ENCODE data around the gene PDE7B. TPM values are rescaled to one million over a fixed set of nuclear protein-coding genes. Genes with fewer than 3 reads are reported as not detected.

The PDE7B gene
- total and polyA plus RNA-seq, 10 donors: 0.54 to 4.6 (median 1.5) TPM

GRCh38 chr6:136052031-136052430 is 200.5 kb downstream of the PDE7B start:
- DNase-seq: no peak
- H3K27ac ChIP-seq: peak overlapping the region in 1 of 8 donors; percentile 59
- H3K9me3 ChIP-seq: no peaks in the 10 kb centered on the region
- peaks cover 0 to 13% (median 7%) of the 10 kb centered on the region in 6 donors for H3K4me1 ChIP-seq
- TF ChIP-seq POLR2AphosphoS5 (IDR thresholded peaks at IDR 0.05) (no peak), POLR2A (IDR thresholded peaks at IDR 0.05) (no peak), CTCF (IDR thresholded peaks at IDR 0.05 in 8 of 11, conservative IDR thresholded peaks at IDR 0.05 in 3 of 11) (no peak)
- intact Hi-C loops (cut with DNase I; ENCODE audit: low total_unique reads): no loop called here
- no peak overlapping the region for H3K4me3 ChIP-seq
- no peaks in the 10 kb centered on the region for H3K27me3 ChIP-seq (replicated peaks in 1 of 7)
- WGBS, 5 donors: 77 to 90% (median 79%) methylated on average over 2 of the region's 2 CpGs
- H3K36me3 ChIP-seq: no peaks in the 10 kb centered on the region

GRCh38 chr6:136058852-136059251 is 207.4 kb downstream of the PDE7B start:
- H3K9me3 ChIP-seq: no peaks in the 10 kb centered on the region
- peaks cover 0 to 14% (median 8%) of the 10 kb centered on the region in 6 donors for H3K4me1 ChIP-seq
- H3K4me3 ChIP-seq: no peak overlapping the region
- WGBS, 5 donors: 63 to 87% (median 86%) methylated on average over 1 of the region's 1 CpG
- H3K36me3 ChIP-seq: no peaks in the 10 kb centered on the region
- H3K27ac ChIP-seq: no peak overlapping the region
- DNase-seq: no peak
- H3K27me3 ChIP-seq (replicated peaks in 1 of 7): no peaks in the 10 kb centered on the region
- TF ChIP-seq POLR2AphosphoS5 (IDR thresholded peaks at IDR 0.05) (no peak), POLR2A (IDR thresholded peaks at IDR 0.05) (no peak), CTCF (IDR thresholded peaks at IDR 0.05 in 8 of 11, conservative IDR thresholded peaks at IDR 0.05 in 3 of 11) (no peak)
- intact Hi-C loops (cut with DNase I; ENCODE audit: low total_unique reads): no loop called here

- Histone ChIP-seq H3K9me3 (no peaks in the 10 kb centered on the region), H3K4me3 (no peak overlapping the region), H3K27ac (no peak overlapping the region), H3K27me3 (replicated peaks in 1 of 7) (no peaks in the 10 kb centered on the region), H3K4me1 (peaks cover 0 to 14% (median 8%) of the 10 kb centered on the region in 6 donors), H3K36me3 (no peaks in the 10 kb centered on the region)
- intact Hi-C loops (cut with DNase I; ENCODE audit: low total_unique reads): no loop called here
- no peak for TF ChIP-seq CTCF (IDR thresholded peaks at IDR 0.05 in 8 of 11, conservative IDR thresholded peaks at IDR 0.05 in 3 of 11)
- no peak for TF ChIP-seq POLR2AphosphoS5 (IDR thresholded peaks at IDR 0.05)
- no peak for TF ChIP-seq POLR2A (IDR thresholded peaks at IDR 0.05)
- WGBS, 5 donors: 65 to 82% (median 76%) methylated on average over 6 of the region's 6 CpGs
- no peak for DNase-seq
Observed at GRCh38 chr6:136059308-136059707, 207.8 kb downstream of the PDE7B start.

- H3K27me3 ChIP-seq (replicated peaks in 1 of 7): no peaks in the 10 kb centered on the region
- no peaks in the 10 kb centered on the region for H3K36me3 ChIP-seq
- intact Hi-C loops (cut with DNase I; ENCODE audit: low total_unique reads): no loop called here
- no peak overlapping the region for H3K27ac ChIP-seq
- no peaks in the 10 kb centered on the region for H3K9me3 ChIP-seq
- H3K4me3 ChIP-seq: no peak overlapping the region
- DNase-seq: no peak
- H3K4me1 ChIP-seq: peaks cover 0 to 14% (median 8%) of the 10 kb centered on the region in 6 donors
- TF ChIP-seq POLR2A (IDR thresholded peaks at IDR 0.05): no peak
- no peak for TF ChIP-seq POLR2AphosphoS5 (IDR thresholded peaks at IDR 0.05)
- no peak for TF ChIP-seq CTCF (IDR thresholded peaks at IDR 0.05 in 8 of 11, conservative IDR thresholded peaks at IDR 0.05 in 3 of 11)
Observed at GRCh38 chr6:136060052-136060451, 208.6 kb downstream of the PDE7B start.
